Measurements from ENCODE around the gene OR2A42. TPM values are rescaled to one million over a fixed set of nuclear protein-coding genes. Genes with fewer than 3 reads are reported as not detected.
A peak's percentile ranks its signal among the peaks of the same experiment; 100 is the strongest.
"Not testable (repeated sequence)": the region's sequence is repeated elsewhere in the genome, so short reads cannot be mapped to it uniquely, and the experiment has no call there.

The OR2A42 gene
- total RNA-seq, 4 donors from 2014 or later: not detected

DNA sequence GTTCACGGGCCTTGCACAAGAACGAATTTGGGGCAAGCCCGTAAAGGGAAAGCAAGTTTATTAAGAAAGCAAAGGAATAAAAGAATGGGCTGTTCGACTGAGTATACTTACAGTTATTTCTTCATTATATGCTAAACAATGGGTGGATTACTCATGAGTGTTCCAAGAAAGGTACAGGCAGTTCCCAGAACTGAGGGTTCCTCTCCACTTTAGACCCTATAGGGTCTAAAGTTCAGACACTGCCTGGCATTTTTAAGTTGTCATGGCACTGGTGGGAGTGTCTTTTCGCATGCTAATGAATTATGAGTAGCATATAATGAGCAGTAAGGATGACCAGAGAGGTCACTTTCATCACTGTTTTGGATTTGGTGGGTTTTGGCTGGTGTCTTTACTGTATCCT, 34.1 kb downstream of the OR2A42 start:
- H3K36me3 ChIP-seq, H3K27ac ChIP-seq, H3K27me3 ChIP-seq, H3K9me3 ChIP-seq, H3K4me3 ChIP-seq, DNase-seq, H3K4me1 ChIP-seq: not testable (repeated sequence)

DNA sequence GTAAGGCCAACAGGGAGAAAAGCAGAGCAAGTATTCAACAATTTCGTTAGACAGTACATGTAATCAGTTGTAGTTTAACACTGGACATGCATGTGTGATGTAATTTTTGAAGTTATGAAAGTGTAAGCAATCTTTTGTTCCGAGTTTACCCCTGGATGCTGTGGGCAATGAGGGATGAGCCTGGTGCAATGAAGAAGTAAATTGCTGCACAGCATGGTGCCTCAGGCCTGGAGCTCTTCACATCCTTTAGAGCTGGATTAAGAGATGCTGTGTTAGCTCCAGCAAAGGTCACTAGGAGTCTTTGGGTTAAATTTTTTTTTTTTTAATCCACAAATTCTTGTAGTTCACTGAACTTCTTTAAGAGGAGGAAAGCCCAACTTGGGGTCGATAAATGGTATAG, 36.3 kb downstream of the OR2A42 start:
- not testable (repeated sequence) for H3K4me3 ChIP-seq, H3K27me3 ChIP-seq, H3K27ac ChIP-seq, H3K36me3 ChIP-seq, H3K4me1 ChIP-seq, H3K9me3 ChIP-seq, DNase-seq

GRCh38 chr7:144201978-144202377, 37.4 kb downstream of the OR2A42 start:
- not testable (repeated sequence) for H3K4me3 ChIP-seq, H3K27ac ChIP-seq, H3K27me3 ChIP-seq, DNase-seq, H3K9me3 ChIP-seq, H3K4me1 ChIP-seq, H3K36me3 ChIP-seq

DNA sequence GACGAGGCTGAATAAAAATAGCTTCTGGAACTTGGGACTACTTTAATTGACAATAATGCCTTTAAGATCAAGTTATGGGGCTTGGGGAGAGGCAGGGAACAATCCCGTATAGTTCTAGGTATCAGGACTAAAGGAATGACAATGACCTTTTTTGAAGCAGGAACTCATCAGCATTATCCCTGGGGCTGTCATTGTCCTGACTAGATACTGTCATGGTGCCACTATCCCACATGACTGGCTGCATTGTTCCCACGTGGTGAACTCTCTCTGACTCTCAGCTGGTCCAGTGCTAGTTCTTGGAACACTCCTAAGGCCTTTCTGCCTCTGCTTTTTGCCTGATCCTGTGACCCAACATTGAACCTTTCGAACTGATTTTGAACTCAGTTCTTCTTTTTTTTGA, 40.5 kb downstream of the OR2A42 start:
- not testable (repeated sequence) for H3K27ac ChIP-seq, H3K4me1 ChIP-seq, H3K9me3 ChIP-seq, H3K36me3 ChIP-seq, DNase-seq, H3K27me3 ChIP-seq, H3K4me3 ChIP-seq

GRCh38 chr7:144195212-144195872, 44.1 kb downstream of the OR2A42 start, which contains the start of gene ARHGEF35:
ARHGEF35 (minus strand) TSS chr7:144195833; CDS start chr7:144188383, 7,450 bp downstream.
- not testable (repeated sequence) for H3K27ac ChIP-seq, H3K36me3 ChIP-seq, H3K4me1 ChIP-seq, H3K27me3 ChIP-seq, H3K9me3 ChIP-seq, DNase-seq
- peak within 1 kb of the TSS in 2 of 4 donors; percentile 17 to 44 for H3K4me3 ChIP-seq

DNA sequence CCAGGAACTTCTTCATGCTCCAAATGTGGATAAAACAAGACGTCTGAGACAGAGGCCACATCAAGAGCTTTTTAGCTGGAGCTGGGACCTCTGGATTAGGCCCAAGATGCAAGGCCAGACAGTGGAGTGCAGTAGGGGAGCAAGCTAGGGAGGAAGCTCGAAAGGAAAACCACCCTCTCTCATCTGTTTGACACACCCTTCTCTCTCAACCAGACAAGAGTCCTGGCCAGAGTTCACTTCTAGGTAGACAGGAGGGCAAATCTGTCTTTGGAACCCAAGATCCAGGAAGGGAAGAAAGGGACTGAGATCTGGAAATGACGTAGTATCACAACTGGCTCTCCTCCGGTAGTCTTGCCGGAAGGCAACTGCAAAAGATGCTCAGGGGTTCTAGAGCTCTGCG, 45.0 kb downstream of the OR2A42 start:
- DNase-seq, H3K4me3 ChIP-seq, H3K9me3 ChIP-seq, H3K4me1 ChIP-seq, H3K27ac ChIP-seq, H3K27me3 ChIP-seq, H3K36me3 ChIP-seq: not testable (repeated sequence)

GRCh38 chr7:144193782-144194181, 45.6 kb downstream of the OR2A42 start:
- not testable (repeated sequence) for H3K36me3 ChIP-seq, H3K4me1 ChIP-seq, H3K9me3 ChIP-seq, H3K27ac ChIP-seq, H3K4me3 ChIP-seq, DNase-seq, H3K27me3 ChIP-seq

DNA sequence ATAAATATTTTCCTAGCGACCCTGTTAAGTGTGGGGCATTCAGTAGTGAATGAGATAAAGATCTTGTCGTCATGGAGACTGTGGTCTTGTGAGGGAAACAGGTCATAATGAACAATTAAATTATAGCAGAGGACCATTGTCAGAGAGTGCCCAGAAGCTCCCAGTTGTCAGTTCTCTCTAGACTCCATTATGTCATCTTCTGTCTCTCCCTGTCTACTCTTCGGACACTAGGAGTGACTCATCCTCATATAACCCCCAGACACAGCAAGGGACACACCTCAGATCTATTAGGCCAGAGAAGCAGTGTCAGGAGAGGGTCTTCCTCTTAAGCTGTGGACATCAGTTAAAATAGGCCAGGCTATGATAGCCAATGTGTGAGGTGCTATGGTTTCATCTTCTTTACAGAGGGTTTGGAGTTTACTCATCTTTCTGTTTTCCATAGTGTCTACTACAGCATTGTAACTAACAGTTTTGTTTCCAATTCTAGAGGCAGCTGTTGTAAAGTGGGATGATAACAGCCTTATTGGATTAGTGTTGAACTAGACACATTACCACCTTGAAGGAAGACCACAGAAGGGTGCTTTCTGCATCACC, 50.7 kb downstream of the OR2A42 start:
- not testable (repeated sequence) for H3K36me3 ChIP-seq, H3K4me1 ChIP-seq, H3K9me3 ChIP-seq, DNase-seq, H3K27me3 ChIP-seq, H3K27ac ChIP-seq, H3K4me3 ChIP-seq

DNA sequence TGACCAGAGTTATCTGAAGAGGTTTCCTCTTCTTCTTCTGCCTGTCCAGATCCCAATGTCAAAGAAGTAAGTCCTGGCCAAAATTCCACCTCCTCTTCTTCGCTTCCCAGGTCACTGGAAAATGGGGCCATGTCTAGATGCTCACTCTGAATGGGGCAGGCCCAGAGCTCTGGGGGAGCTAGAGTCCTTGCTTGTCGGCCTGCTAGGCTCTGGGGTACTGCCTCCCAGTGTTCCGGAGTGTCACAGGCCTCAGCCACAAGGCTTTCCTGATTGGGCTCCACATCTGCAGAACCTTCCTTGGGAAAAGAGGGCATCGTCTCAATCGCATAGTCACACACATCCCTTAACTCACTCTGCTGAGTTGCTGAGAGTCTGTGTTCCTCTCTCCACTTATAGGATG, 51.6 kb downstream of the OR2A42 start:
- not testable (repeated sequence) for DNase-seq, H3K4me3 ChIP-seq, H3K27me3 ChIP-seq, H3K9me3 ChIP-seq, H3K4me1 ChIP-seq, H3K36me3 ChIP-seq, H3K27ac ChIP-seq

DNA sequence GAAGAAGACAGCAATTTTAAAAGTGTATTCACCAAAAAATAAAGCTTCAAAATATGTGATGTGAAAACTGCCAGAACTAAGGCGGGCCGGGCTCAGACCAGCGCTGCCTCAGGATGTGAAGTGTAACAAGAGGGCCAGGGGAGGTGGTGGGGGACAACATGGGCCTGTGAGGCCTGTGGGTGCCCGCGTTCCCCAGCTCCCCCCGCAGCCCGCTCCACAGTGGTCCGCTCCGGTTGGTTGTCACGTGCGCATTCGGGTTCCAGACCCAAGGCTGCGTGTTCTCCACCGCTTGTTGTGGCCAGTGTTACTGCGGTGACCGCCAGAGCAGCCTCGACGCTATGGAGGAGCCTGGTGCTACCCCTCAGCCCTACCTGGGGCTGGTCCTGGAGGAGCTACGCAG, 56.2 kb downstream of the OR2A42 start, which contains the start of gene CTAGE4:
TSS of gene CTAGE4 (plus strand) at position 301 of the 400 bp plus-strand sequence. CDS start at position 339, 38 bp downstream.
- H3K4me3 ChIP-seq, H3K27ac ChIP-seq, H3K27me3 ChIP-seq, H3K36me3 ChIP-seq, DNase-seq, H3K4me1 ChIP-seq, H3K9me3 ChIP-seq: not testable (repeated sequence)

GRCh38 chr7:144179165-144179479, 60.3 kb downstream of the OR2A42 start:
- H3K9me3 ChIP-seq, H3K27ac ChIP-seq, H3K27me3 ChIP-seq, H3K36me3 ChIP-seq, H3K4me3 ChIP-seq, H3K4me1 ChIP-seq, DNase-seq: not testable (repeated sequence)

All from Peyer's patch (tissue), 4 donors.